ENCODE data around the gene BLMH.
A peak's percentile ranks its signal among the peaks of the same experiment; 100 is the strongest.

BLMH gene

DNA sequence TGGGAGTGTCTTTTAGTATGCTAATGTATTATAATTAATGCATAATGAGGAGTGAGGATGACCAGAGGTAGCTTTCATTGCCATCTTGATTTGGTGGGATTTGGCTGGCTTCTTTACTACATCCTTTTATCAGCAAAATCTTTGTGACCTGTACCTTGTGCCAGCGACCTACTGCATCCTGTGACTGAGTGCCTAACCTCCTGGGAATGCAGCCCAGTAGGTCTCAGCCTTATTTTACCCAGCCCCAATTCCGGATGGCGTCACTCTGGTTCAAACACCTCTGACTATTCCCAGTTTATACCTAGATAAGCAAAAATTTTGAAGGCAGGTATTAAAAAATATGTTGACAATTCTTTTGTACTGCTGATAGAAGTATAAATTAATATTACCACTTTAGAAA is 10.5 kb upstream of the BLMH start:
- no peak for DNase-seq

DNA sequence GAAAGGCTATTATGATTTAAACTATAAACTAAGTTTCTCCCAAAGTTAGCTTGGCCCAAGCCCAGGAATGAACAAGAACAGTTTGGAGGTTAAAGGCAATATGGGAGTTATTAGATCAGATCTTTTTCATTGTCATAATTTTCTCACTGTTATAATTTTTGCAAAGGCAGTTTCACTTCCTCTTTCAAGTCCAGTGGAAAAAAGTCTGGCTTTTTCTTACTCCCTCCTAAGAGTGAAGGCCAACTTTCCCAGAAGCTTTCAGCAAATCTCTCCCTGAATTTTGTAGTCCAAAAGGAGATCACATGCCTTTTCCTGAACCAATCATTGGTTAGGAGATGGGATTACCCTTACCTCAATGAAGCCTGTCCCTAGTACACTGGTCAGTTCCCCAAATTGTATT is 9.1 kb upstream of the BLMH start:
- DNase-seq, result no peak

DNA sequence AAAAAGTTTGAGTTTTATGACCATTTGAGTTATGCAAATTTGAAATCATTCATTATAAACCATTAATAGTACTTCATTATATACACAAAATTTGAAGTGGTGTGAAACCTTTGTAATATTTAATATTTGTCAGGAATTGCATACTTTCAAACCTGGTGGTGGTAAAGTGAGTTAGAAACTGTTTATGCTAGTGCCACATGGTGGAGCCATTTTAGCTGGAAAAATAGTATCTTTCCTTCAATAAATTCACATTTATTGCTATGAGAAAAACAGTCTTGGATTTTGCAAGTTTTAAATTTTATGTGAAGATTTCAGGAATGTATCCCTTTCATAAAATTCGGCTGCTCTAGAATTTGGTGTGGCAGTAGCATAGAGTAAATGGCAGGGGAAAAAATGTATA is 7.3 kb upstream of the BLMH start:
- DNase-seq, result peak; percentile 17

DNA sequence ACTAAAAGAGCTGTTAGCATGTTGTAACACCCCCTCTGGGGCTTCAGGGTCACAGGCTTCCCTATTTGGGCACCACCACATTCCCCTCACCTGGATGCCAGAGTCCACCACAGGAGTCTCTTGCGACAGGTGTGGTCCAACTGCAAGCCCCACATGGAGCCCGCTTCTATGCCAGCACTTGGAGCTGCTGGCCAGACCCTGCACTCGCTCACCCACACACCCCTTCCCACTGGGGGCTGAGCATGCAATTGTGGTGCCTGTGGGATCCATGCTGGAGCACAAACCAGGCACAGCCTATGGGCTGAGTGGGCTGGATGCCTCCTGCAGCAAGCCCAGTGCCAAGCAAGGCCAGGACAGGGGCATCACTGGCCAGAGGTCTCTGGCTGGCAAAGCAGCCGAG is 6.0 kb upstream of the BLMH start:
- DNase-seq, result no peak

DNA sequence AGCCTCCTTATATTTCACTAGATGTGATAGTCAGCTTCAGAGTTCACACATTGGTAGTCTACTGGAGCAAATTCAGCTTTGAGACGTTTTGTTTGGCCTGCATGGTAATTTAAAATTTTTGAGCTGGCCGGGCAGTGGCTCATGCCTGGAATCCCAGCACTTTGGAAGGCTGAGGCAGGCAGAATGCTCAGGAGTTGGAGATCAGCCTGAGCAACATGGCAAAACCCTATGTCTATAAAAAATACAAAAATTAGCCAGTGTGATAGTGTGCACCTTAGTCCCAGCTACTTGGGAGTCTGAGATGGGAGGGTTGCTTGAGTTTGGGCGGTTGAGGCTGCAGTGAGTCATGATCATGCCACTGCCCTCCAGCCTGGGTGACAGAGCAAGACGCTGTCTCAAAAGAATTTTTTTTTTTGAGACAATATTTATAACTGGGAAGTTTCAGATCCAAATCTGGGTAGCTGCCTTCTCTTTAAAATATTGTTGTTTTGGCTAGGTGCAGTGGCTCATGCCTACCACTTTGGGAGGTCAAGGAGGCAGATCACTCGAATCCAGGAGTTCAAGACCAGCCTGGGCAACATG is 4.8 kb upstream of the BLMH start:
- DNase-seq, result no peak

DNA sequence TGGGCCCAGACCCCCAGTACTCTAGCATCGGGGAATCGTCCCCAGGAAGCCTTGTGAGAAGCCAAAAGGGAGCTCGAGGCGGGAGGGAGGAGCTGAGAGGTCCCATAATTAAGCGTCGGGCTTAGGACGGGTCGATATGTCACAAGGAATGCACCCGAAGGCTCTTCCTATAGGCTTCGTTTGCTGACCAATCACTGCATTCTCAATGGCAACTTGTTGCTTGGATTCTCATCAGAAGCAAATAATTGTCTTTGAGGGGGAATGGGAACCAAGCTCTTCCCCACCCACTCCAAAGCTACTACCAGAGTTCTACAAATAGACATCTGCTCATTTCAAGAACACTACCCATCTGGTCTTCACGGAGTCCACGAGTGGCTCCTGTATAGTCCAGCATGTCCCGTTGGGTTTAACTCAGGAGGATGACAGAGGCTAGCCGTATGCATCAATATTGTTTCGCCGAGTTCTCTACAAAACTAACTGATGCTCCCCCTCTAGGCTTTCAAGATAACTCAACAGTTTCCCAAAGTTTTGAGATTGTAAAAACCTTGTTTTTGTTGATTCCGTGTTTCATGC is 628 bp upstream of the BLMH start:
- DNase-seq, result peak; percentile 13

DNA sequence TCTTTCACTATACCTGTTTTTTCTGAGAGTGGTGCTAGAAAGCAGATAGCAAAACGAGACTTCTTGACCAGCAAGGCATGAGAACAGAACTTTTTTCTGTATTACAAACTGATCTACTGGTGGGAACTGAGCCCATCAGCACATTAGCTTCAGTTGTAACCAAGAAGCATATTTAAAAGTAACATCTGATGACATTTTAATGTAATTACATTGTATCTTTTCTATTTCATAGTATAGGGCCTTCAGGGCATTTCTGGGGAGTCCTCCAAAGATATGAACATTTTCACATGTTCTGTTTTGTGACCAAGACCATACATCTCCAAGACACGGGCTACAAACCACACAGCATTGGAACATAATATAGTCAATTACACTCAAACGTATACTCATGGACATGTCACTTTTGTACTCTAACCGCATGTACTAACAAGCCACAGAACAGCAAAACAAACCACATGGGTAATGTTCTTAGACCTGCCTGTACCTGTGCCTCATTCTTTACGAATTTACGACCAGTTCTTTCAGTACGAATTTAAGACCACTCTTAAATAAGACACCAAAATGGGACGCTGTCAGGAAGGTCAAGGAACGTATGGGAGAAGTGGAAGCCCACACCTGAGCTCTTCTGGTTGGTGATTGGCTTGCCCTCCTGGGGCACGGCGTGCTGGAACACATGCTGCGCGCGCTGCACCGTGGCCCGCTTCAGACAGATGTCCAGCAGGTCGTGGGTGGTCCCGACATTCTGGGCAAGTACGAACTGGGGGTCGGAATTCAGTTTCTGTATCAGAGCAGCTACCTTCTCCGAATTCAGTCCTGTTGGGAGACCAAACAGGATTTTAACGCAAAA is 825 bp downstream of the BLMH start:
- DNase-seq, result no peak

DNA sequence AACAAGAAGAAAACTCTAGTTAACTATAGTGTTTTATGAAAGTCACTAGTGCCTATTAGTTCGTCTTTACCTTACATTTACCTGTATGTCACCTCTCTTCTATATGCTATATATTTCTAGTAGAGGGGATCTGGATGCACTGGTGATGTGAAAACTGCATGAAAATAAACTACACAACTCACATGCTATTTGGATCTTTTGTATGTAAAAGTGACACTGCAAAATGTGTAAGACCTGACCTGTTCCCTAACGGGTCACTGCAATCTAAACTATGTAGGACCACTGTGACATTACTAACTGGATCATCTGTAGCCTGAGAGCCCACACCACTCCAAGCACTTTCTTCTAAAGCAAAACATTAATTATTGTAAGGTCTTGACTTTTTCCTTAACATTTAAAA is 1.7 kb downstream of the BLMH start:
- no peak for DNase-seq

DNA sequence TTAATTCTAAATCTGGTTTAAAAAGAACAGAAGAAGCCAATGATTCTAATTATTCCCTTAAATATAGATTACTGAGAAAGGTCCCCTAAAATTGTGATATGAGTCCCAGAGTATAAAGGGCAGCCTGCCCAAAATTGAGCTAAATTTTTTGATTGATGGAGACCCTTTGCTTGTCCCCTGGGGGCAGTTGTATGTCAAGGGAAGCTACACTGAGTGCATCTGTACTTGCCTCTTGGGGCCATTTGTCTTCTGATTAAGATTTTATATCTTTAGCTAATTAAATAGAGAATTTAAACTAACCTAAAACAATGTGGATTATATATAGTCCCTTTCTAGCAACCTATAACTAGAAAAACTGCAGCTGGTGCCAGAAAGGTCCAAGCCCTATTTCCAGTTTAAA is 12.6 kb downstream of the BLMH start:
- DNase-seq, result no peak

DNA sequence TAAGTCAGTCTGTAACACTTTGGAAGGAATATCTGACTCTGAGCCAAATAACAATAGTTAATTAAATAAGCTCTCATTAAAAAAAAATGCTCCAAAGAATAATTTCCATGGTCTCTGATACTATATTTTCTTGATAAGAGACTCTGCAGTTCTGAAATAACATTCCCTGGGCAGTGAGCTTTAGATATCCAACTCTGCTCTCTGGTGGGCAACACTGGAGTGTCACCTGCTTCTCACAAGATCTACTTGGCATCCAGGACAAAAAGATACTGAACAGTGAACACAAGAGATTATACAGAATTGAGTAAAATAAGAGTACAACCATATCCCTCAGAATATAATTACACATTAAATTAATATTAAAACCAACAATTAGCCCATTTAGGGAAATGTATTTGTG is 13.7 kb downstream of the BLMH start:
- DNase-seq, result peak; percentile 22

DNA sequence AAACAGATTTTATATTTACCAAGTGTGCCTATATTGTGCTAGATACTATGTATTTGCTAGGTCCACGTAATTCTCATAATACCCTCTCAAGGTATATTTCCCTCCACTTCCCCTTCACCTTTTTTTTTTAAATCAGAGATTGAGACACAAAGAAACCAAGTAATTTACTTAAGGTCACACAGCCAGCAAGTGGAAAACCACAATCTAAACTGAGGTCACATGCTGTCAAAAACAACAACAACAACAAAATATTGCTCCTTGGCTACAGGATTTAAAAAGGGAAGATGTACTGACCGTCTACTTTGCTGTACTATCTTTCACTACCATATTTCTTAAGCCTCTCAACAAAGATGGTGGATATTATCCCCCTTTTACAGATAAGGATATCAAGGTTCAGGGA is 15.8 kb downstream of the BLMH start:
- DNase-seq, result no peak

DNA sequence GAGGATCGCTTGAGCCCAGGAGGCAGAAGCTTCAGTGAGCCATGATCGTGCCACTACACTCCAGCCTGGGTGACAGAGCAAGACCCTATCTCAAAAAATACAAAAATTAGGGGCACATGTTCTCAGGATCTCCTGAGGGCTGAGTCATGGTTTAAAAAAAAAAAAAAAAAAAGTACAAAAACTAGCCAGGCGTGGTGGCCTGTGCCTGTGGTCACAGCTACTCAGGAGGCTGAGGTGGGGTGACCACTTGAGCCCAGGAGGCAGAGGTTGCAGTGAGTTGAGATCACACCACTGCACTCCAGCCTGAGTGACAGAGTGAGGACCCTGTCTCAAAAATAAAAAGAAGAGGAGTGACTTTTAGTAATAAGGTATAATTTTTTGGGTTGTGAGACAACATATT is 16.9 kb downstream of the BLMH start:
- DNase-seq, result no peak

DNA sequence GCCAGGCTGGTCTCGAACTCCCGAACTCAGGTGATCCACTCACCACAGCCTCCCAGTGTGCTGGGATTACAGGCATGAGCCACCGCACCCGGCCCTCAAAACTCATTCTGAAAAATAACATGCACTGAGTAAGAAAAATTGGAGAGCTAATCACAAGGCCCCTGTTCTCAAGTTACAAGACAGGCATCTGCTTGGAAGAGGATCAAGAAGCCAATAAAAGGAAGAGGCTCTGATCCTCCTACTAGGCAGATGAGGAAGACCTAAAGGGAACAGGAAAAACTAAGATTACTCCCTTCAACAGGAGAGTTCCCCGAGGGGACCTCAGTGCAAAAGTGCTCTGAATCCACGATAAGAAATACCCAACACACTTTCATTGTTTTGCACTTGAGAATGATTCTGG is 18.4 kb downstream of the BLMH start:
- peak; percentile 42 for DNase-seq

DNA sequence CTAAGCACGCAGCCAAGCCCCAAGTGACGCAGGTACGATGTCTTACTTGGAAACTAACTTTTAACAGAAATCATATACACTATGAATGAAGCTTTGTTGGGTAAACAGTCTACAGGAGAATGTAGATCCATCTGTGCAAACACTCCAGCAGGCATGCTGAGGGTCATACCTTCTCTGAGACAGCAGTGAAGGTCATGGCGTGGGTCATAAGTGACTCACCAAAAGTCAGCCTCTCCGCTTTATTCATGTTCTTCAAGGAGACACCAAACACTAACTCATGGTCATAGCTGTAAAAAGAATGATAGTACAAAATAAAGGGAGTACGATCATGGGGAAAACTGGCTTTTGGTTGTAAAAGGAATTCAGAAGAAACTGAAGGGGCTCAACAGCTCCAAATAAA is 20.6 kb downstream of the BLMH start:
- DNase-seq, result peak; percentile 85

DNA sequence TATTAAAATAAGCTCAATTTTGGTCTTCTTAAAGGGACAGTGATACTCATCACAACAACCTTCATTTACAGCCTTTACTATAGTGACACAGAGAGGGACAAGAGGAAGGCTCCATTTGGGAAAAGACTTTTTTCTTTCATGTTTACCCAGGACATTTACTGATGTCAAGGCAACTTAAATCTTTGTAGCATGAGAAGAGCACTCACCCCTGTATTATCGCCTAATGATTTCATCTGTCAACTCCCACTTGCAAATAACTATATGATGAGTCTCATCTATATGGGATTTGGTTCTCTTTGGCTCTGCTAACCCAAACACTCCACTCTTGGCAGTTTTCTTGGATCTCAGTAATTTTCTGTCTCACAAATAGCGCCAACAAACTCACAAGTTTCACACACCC is 24.1 kb downstream of the BLMH start:
- DNase-seq, result no peak

DNA sequence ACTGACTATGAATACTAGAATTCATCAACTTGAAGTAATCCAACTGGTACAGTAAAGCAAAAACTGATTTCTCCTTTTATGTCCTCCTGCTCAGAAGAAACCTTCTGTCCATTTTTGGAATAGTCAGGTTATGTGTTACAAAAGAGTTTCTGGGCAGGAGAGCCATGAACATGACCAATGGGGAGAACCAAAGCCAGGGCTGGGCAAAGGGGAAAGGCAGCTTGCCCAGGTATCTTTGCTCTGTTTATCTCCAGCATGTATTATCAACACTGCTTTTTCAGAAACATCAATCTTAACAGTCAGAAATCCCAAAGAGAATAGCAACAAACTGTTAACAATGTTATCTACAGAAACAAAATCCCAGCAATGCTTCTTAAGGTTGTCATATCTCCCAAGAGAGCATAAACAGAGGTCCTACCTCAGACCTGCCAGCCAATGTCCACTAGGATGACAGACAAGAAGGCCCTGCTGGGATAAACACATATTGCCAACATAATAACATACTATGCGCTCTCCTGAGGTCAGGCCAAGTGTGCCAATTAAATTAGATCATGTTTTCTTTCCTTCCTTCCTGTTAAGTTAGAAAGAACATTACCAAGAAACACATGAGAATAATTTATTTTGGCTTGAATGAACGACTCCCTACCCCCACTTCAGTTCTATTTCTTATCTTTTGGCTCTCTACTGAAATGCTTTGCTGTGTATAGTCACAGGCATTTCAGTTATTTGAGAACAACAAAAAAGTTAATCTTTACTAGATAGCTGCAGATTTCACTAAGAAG is 28.0 kb downstream of the BLMH start:
- no peak for DNase-seq

DNA sequence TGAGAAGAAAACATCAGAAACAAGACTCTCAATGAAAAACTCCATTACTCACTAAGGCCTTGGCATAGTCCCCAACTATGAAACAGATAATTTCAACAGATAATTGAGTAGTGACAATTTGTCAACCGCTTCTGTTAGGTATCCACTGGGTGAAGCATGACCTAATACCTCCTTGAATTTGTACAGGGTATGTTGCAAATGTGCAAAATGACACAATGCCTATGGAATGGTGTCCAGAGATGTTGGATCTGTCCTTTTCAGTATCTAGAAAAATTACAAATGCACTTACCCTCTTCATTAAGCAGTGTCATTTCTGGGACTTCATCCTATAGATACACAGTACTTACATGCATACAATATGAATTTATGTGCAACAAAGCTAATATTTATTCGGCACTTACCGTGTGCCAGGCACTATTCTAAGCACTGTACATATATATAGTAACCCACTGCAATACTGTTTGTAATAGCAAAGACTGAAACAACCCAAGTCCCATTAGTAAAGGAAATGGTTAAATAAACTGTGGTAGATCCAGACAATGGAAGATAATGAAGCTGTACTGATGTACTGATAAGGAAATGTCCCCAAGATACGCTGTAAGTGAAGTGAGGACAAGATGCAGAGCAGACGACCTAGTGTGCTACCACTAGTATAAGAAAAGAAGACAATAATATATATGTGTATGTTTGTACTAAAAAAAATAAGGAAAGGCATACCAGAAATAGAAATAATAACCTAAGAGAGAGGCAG is 34.8 kb downstream of the BLMH start:
- peak; percentile 18 for DNase-seq

DNA sequence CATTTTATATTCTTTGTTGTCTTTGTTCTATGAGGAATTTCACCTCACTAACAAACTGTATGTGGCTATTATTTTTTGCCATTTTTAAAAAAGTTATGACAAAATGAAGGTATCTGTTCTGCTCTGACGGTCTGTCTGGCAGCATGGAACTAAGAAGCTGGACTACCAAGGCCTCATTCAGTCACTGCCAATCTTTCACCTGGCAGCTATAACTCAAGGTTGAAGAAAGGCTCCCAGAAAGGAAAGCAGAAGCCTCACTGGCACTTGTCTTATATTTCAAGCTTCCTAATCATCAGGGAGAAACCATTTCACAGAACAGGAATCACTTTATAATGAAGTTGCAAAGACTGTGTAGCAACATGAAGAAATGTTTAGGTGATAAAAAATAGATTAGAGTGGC is 37.6 kb downstream of the BLMH start:
- DNase-seq, result no peak

DNA sequence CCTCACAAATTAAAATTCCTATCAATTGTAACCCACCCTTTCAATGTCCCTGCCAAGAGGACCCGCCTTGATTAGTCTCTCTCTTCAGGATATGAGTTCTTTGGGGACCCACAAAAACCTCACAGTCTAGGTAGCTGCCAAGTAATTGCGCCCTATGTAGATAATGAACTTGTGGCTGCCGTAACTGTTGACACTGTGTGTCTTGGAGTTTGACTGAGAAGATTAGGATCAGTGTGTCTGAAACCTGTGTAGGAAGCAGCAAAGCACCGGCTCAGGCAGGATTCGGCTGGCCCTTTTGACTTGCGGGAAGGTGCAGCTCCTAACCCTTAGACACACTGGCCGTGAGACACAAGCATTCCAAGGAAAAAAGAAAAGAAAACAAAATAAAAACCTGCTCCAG is 38.4 kb downstream of the BLMH start:
- no peak for DNase-seq

DNA sequence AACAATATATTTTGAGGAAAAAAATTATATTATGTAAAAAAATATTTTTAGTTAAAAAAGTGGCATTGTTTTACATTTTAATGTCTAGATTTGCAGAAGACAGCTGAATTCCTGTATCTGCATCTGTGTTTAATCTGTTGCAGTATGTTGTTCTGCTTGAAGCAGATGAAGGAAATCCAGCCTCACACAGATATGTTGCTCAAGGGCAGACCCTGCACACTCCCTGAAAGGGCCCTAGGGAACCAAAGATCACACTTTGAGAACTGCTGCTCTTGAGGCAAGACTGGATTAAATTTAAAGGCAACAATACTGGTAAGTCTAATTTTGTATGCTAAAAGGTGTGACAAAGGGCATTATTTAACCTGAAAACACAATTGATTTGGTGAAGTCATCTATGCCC is 39.8 kb downstream of the BLMH start:
- no peak for DNase-seq

DNA sequence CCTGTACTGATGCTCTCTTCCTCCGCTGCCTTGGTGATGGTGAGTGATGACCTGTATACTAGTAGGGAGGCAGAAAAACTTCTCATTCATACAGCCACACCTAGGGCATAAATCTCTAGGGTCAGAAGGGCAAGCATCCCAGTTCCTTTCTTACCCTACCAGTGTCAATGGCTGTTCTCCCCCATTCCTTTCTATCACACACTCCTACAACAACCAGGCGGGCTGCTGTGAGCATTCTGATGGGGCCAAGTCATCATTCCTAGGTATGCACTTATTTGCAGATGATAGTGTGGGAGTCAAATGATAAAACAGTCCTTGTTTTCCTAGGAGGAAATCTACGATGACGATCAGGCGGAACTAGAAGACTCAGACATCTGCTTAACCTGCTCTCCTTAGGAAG is 42.3 kb downstream of the BLMH start:
- DNase-seq, result no peak

DNA sequence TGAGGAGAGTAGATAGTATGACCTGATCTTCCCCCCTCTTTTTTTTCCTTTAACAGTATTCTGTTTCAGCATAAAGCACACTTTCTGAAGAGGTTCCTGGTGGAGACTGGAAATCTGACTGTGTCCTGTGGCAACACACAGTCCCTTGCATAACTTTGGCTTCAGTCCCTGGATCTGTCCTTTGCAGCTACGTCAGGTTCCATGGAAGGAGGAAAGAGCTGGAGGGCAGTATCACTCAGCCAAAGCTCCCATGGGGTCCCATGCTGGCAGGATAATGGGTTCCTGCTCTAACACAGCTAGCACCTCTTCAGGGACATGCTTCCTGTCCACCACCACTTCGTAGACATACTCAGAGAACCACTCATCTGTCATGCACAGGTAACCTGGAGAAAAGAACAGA is 43.0 kb downstream of the BLMH start:
- no peak for DNase-seq

DNA sequence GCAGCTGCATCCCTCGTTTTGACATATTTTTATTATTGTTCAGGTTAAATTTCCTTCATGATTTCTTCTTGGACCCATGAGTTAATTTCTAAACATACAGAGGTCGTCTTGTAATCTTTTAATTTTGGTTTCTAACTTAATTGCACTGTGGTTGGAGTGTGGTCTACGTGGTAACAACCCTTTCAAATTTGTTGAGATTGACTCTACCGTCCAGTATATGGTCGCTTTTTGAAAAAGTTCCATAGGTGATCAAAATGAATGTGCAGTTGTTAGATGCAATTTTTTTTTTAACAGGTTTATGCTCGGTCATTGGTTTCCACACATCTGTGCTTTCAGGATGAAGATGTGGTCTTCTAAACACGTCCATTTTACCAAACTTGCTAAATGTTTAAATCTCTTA is 45.3 kb downstream of the BLMH start:
- no peak for DNase-seq

Data from HCEC 1CT (cell line).